NCI-H82 (cell line): Measurements from ENCODE around the gene FCAMR.

Experiments used
- DNase-seq: peaks from one replicate; lab custom pipeline; 2025; lab: John Stamatoyannopoulos, UW

FCAMR gene

DNA sequence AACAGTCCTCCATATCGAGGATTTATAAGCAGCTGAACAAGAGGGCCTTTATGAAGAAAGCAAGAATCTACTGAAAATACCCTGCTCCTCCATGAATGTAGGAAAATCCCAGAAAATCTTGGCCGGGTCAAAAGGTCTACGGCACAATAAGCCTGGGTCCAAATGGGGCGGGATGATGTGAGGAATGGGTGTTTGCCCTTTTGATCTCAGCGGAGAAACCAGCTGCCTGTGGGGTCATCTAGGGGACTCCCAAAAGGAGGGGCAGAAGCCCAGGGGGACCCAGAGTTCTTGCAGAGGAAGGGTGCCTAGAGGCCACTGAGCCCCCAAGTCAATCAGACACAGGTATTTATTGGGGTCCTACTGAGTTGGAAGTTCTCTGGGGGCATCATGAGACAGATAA lies 12.6 kb downstream of the FCAMR start:
- no peak for DNase-seq

- no peak for DNase-seq
These were observed 14.5 kb downstream of the FCAMR start for GRCh38 chr1:206955476-206956451.

DNA sequence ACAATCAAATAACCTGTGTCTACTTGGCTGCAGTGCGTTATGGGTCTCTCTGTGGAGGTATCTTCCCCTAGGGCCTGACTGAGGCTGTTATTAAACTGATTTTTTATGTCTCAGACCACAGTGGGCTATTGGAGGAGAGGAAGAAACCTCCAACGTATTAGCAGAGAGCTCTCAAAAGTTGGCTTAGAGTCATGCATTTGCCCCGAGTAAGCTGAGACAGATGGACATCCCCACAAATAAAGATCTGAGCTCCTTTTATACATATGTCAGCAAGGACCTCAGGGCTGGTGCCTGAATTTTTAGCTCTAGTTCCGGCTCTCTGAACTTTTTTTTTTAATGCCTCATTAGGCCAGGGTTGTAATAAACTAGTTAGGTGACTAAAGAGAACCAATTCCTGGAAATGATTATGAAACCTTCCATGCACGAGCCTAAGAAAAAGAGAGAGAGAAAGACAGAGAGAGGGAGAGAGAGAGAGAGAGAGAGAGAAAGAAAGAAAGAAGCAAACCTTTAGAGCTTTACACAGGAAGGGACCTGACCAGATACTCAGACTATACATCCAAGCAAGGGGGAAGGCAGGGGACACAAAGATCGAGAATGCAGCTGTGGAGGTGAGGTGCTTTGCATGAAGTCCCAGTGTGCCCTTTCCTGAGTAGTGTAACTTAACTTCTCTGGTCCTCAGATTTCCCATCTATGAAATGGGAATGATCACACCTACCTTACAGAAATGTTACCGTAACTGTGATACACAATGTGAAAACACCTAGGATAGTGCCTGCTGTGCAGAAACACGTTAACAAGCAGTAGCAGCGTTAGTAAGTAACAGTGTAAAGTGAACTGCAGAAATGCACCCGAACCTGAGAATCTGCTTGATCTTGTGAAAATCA lies 15.6 kb downstream of the FCAMR start:
- no peak for DNase-seq

- DNase-seq, result no peak
These were observed 16.6 kb downstream of the FCAMR start for GRCh38 chr1:206953626-206954025.

- DNase-seq, result no peak
These were observed 17.1 kb downstream of the FCAMR start for GRCh38 chr1:206953126-206953525.

- DNase-seq, result no peak
These were observed 18.1 kb downstream of the FCAMR start for GRCh38 chr1:206952171-206952570.

DNA sequence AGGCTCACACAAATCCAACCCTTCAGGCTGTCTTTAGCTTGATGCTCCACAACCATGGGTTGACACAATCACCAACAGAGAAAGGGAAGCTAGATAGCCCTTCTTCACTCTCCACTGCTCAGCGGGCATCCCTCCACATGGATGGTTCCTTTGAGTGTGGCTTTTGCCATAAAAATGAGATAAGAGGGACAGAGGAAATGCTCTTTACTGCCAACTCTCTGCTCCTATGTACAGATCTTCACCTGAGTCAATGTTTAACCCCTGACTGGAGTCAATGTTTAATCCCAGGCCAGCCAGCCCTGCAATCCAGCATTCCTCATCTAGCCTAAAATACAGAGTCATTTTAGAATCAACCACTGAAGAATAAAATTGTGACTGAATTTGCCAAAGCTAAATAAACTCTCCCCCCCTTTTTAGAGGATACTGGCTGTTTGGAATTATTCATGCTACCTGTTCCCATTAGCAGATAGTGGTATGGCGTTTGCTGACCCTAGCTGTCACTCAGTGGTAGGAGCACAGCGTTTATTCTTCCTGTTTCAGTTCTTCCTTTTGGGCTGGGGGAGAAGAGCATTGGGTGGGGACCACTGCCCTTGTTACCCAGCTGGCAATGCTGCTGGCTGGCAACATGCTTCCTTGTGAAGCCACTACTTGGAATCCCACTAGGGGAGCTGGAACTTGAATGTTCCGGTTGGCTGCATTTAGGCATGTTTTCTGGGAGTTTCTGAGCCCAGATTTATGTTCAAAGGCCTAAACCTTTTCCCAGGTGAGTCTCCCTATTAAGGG lies 18.8 kb downstream of the FCAMR start:
- DNase-seq, result no peak

GRCh38 chr1:206949641-206950040 lies 20.6 kb downstream of the FCAMR start:
- DNase-seq, result no peak

DNA sequence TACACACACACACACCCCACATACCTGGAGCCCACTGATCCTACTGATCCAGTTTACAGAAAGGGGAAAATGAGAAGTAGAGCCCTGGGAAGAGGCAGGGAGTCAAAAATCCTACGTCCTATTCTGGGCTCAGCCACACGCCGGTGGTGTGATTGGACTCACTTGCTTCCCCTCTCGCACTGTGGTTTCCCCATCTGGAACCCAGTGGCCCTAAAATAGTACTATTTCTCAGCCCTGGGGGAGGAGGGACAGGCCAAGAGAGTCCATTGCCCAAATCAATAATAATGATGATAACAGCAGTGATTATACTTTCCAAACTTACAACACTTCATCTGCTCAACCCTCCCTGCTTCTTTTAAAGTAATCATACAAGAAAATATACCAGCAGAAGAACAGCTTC lies 21.1 kb downstream of the FCAMR start:
- no peak for DNase-seq

DNA sequence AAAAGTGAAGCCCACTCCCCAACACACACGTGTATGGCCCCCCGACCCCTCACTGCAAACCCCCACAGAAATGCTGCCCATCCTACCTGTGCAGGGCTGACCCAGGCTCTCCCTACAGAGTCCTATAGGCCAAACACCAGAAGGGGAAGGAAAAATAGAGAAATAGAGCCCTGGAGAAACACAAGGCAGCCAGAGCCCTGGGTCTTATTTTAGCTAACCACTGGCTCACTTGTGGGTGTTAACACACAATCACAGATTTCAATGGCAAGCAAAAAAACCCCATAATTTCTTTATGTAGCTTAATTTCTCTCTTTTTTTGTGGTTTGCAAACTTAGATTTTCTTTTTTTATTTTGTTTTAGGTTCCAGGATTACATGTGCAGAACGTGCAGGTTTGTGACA lies 23.0 kb downstream of the FCAMR start:
- DNase-seq, result no peak

GRCh38 chr1:206946261-206946660 lies 24.0 kb downstream of the FCAMR start, which contains the start of gene PIGR:
TSS of gene PIGR (minus strand) at chr1:206946466. CDS start at chr1:206940531, 5,935 bp downstream.
- no peak for DNase-seq

DNA sequence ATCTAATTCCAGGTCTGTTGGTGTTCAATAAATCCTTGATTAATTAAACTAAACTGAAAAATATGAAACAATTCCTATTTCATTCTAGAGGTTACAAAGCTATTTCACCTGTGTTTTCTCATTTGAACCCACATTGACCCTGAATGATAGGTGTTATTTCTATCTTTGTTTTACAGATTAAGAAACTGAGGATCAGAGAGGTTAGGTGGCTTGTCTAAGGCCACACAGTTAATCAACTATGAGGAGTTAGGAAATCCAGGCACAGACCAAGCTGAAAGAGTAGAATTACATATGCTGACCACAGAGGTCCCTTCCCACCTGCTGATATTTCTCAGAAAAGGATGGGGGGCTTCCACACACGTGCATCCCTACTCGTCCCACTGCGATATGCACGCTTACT lies 24.5 kb downstream of the FCAMR start:
- no peak for DNase-seq

DNA sequence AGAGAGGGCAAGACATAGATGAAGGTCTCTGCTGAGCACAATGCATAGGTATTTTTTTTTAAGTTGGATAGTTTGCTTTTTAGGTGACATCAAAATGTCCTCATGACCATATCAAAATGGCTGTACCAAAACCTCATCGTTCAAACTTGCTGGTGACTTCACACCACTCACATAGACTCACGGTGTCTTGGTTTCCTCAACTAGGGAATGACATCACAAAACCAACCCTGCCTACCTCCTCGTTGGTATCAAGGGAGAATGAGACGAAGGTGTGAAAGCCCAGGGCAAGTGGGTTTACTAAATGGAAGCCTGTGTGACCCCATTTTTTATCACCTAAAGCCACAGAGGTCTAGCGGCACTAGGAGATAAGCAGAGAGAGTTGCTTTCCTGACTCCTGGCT lies 25.6 kb downstream of the FCAMR start:
- DNase-seq, result no peak

DNA sequence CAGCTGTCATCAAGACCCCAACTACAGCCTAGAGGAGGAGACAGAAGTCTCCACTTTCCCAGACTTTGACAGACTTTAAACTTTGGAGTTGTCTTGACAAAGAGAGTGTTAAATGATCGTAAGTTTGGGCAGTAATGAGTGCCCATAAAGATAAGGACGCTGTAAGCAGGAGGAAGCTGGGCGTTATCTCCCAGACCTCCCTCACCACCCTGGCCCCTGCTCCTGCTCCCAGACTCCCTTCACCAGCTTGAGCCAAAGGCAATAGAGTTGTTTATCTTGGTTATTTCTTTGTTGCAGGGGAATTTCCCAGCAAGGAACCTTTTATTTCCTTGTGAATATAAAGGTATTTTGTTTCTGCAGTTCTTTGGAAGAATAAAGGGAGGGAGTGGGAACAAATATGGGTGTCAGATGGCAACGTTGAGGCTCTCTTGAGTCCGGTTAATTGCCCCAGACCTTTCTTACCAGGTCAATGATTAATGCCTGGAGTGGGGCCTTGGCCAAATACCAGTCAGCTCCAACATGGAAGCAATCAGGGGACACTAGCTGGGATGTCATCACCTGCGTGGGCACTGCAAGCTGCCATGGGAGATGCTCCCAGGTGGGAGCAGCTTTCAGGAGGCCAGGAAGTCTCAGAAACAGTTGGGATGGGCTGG lies 28.4 kb downstream of the FCAMR start:
- DNase-seq, result no peak

DNA sequence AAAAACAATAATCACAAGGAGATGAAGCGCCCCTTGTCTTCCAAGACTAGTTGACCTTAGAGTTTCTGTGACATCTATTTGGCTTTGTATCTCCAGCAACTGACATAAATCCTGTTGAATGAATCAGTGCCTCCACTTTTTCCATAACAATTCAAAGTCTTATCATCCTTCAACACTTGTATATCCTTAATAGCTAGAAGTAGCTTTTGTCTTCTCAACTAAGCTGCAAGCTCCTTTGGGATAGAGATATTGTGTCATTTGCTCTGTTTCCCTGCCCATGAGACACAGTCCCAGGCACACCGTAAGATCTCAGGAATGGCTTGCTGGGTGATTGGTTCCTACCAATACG lies 29.7 kb downstream of the FCAMR start:
- DNase-seq, result no peak

DNA sequence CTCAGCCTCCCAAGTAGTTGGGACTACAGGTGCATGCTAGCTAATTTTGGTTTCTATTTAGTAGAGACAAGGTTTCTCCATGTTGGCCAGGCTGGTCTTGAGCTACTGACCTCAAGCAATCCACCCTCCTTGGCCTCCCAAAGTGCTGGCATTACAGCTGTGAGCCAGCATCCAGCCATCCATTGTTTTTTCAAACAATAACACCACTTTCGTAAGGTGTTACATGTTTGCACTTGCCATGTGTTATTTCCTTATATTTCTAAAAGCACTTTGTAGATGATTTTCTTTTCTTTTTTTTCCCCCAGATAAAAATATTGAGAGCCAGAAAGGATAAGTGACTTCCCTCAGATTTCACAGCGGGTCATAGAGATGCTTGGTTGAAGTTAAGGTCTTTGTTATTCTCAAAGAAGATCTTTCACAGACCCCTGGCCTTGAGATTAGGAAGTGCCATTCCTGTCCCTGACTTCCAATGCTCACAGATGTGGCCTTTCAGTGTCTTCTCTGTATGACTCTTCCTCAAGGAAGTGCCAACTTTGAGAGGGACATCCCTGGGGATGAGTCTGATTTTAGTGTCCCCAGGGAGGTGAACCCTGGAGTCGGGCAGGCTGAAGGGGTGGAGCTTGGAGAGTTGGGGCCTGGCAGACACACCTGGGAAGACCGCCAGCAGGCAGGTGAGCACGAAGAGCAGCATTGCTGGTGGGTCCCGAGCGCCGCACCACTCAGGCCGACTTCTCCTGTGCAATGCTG lies 30.2 kb downstream of the FCAMR start:
- DNase-seq, result no peak

GRCh38 chr1:206939131-206939530 lies 31.1 kb downstream of the FCAMR start:
- DNase-seq, result no peak

DNA sequence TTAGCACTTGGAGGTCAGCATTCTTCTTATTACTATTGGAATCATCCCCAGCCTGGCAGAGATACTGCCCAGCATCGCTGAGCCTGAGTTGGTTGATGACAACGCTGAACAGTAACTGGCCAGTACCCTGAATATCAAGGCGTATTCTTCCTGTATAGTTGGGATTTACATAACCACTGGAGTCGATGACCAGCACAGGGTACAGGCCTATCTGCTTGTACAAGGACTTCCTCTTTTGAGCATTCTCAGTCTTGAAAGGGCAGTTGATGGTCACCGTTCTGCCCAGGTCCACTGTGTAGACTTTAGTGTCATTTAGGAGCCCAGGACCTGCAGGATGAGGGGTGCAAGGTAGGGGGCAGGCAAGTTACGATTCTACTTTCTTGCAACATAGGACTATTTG lies 32.8 kb downstream of the FCAMR start:
- no peak for DNase-seq

GRCh38 chr1:206935491-206936067 lies 34.7 kb downstream of the FCAMR start:
- DNase-seq, result peak; percentile 76

- DNase-seq, result peak; percentile 48
These were observed 36.8 kb downstream of the FCAMR start for GRCh38 chr1:206933333-206933945.
